ENCODE results near the gene RPGR.

The RPGR gene

GRCh38 chrX:38365954-38366353, 38.6 kb upstream of the RPGR start:
- TF ChIP-seq CTCF (IDR thresholded peaks at IDR 0.05; ENCODE audit: borderline replicate concordance, insufficient read depth, low read depth, low read length): no peak
- H3K4me3 ChIP-seq (ENCODE audit: low read depth, low read length): no peak overlapping the region

- no peak overlapping the region for H3K4me3 ChIP-seq (ENCODE audit: low read depth, low read length)
- TF ChIP-seq CTCF (IDR thresholded peaks at IDR 0.05; ENCODE audit: borderline replicate concordance, insufficient read depth, low read depth, low read length): no peak
These were observed 35.7 kb upstream of the RPGR start for GRCh38 chrX:38363046-38363445.

DNA sequence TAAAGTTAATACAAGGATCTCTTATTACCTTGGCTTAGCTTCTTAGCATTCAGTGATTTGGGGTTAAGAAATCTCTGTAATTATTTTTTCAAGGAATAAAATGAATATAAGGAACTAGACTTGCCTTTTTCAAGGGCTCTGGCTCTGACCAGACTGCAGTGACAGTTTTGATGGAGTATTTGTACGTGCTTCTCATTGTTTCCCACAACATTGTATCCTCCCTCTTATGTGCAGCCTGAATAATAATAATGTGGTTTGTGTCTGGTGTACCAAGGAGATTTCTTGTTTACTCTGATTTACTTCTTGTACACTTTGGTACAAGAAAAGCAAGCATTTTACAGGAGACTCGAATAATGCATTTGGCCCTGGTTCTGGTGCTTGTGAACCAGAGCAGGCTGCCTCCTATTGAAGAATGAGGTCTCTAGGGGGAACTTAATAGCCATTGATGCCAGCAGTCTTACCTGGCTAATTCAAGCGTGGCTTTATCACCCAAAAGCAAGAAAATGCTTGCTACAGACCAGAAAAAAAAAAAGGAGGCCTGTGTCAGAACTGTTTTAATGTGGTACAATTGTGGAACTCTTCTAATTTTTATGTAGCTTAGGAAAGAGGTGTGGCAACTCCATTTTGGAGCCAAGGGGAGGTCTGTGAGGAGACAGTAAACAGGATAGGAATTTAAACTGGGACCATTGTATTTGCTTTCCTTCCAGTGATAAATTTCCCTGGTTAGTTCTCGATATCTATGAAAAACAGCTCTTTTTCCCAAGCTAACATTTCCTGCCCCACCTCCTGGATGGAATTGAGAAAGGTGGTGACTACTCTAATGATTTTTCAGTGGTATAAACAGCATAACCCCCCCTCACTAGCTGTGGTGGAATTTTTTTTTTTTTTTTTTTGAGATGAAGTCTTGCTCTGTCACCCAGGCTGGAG, 30.7 kb upstream of the RPGR start:
- H3K4me3 ChIP-seq (ENCODE audit: low read depth, low read length): no peak overlapping the region
- no peak for TF ChIP-seq CTCF (IDR thresholded peaks at IDR 0.05; ENCODE audit: borderline replicate concordance, insufficient read depth, low read depth, low read length)

DNA sequence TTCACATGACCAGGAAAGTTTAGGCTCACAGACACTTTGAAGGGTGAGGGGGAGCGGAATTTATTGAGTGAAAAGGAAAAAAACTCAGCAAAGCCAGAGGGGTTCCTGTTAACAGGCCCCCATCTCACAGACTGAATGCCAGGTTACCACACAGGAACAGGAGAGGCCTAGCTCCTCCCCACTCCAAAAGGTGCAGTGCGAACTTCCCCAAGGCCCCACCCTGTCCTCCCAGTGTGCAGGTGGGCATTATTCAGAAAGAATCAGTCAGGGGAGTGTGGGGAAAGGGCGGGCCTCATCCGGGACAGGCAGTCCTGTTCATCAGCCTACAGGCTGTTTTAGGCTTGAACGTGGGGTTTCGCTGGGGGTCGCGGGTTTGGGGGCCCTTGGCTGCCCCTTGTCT, 29.1 kb upstream of the RPGR start:
- no peak overlapping the region for H3K4me3 ChIP-seq (ENCODE audit: low read depth, low read length)

DNA sequence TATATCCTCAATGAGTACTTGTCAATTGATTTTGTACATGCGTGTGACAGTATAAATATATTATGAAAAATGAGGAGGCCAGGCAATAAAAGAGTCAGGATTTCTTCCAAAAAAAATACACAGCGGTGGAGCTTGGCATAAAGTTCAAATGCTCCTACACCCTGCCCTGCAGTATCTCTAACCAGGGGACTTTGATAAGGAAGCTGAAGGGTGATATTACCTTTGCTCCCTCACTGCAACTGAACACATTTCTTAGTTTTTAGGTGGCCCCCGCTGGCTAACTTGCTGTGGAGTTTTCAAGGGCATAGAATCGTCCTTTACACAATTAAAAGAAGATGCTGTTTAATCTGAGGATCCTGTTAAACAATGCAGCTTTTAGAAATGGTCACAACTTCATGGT, 25.1 kb upstream of the RPGR start, which contains the start of gene OTC:
OTC (plus strand) TSS at position 243 of the 400 bp plus-strand sequence; CDS start at position 336, 93 bp downstream.
- no peak within 1 kb of the TSS for H3K4me3 ChIP-seq (ENCODE audit: low read depth, low read length)
- TF ChIP-seq CTCF (IDR thresholded peaks at IDR 0.05; ENCODE audit: borderline replicate concordance, insufficient read depth, low read depth, low read length): no peak

More for the DNA sequence above, 29.1 kb upstream of the RPGR start:
- TF ChIP-seq CTCF (IDR thresholded peaks at IDR 0.05; ENCODE audit: borderline replicate concordance, insufficient read depth, low read depth, low read length): no peak

DNA sequence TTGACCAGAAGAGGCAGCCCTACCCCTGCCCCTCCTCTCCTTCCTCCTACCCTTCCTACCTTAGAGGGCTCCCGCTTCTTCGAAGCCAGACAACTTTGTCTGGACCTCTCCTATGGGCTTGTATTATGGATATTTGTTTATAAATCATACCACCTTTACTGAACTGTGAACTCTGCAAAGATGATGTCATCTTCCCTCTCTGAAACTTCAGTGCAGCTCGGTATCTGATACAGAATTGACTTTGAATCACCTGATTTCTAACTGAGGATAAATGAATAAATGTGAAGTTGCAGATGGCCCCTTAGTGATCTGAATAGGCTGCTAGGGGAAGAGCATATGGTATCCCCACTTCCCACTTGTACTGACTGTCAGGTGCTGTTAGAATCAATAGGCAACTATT, 24.0 kb upstream of the RPGR start:
- no peak overlapping the region for H3K4me3 ChIP-seq (ENCODE audit: low read depth, low read length)

More for the DNA sequence above, 24.0 kb upstream of the RPGR start:
- no peak for TF ChIP-seq CTCF (IDR thresholded peaks at IDR 0.05; ENCODE audit: borderline replicate concordance, insufficient read depth, low read depth, low read length)

Data from GM12875 (cell line).